A673 (cell line): ENCODE measurements around the gene ZC3HAV1.
"Not testable (repeated sequence)": the region's sequence is repeated elsewhere in the genome, so short reads cannot be mapped to it uniquely, and the experiment has no call there.

Experiments used
- EZH2 ChIP-seq: fragments of 200-600 bp; sonication (generic); IDR thresholded peaks from 2 replicates; pipeline ENCODE4 v1.6.1; 2017; ENCODE audit warnings: borderline replicate concordance, low read depth, mild to moderate bottlenecking, mixed read lengths, antibody characterized with exemption, low read length; ENCODE audit not compliant: poor library complexity, severe bottlenecking
- TF ChIP-seq, protein P1 (sequence below): fragments of 300-800, 200-600 bp; sonication (generic); conservative IDR thresholded peaks from 2 replicates; pipeline ENCODE4 v1.5.1; 2017; ENCODE audit warnings: low read depth, mild to moderate bottlenecking, antibody characterized with exemption, low read length, moderate library complexity, mixed read lengths

DNA sequence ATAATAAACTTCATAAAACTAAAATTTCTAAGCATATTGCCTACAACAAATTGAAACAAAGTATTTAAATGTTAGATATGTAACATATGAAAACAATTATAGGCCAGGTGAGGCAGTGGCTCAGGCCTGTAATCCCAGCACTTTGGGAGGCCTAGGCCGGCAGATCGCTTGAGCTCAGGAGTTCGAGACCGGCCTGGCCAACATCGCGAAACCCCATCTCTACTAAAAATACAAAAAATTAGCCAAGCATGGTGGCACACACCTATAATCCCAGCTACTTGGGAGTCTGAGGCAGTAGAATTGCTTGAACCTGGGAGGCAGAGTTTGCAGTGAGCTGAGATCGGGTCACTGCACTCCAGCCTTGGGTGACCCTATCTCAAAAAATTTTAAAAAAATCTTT is 3.3 kb downstream of the ZC3HAV1 start:
- TF ChIP-seq, protein P1, sequence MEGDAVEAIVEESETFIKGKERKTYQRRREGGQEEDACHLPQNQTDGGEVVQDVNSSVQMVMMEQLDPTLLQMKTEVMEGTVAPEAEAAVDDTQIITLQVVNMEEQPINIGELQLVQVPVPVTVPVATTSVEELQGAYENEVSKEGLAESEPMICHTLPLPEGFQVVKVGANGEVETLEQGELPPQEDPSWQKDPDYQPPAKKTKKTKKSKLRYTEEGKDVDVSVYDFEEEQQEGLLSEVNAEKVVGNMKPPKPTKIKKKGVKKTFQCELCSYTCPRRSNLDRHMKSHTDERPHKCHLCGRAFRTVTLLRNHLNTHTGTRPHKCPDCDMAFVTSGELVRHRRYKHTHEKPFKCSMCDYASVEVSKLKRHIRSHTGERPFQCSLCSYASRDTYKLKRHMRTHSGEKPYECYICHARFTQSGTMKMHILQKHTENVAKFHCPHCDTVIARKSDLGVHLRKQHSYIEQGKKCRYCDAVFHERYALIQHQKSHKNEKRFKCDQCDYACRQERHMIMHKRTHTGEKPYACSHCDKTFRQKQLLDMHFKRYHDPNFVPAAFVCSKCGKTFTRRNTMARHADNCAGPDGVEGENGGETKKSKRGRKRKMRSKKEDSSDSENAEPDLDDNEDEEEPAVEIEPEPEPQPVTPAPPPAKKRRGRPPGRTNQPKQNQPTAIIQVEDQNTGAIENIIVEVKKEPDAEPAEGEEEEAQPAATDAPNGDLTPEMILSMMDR, result not testable (repeated sequence)
- TF ChIP-seq EZH2, result not testable (repeated sequence)
